DOHH2 (cell line): ENCODE results near the gene HHAT.

ENCODE experiments used
- H3F3A ChIP-seq: fragments of 200-600 bp; sonication (generic), shearing (Covaris generic); 2 replicates; pipeline ENCODE4 v1.6.0; 2016; ENCODE audit warnings: antibody characterized with exemption, mild to moderate bottlenecking; ENCODE audit not compliant: control insufficient read depth, insufficient read depth
- H3K27ac ChIP-seq: fragments of 200-600 bp; sonication (generic); 2 replicates; pipeline ENCODE4 v1.5.1; 2014; ENCODE audit warnings: low read depth, mild to moderate bottlenecking, low read length, moderate library complexity
- H3K27me3 ChIP-seq: fragments of 200-600 bp; sonication (generic); 2 replicates; pipeline ENCODE4 v1.6.1; 2014; ENCODE audit warnings: mild to moderate bottlenecking, low read length, mixed read lengths; ENCODE audit not compliant: control insufficient read depth
- H3K36me3 ChIP-seq: fragments of 200-600 bp; sonication (generic); 2 replicates; pipeline ENCODE4 v1.6.1; 2014; ENCODE audit warnings: mild to moderate bottlenecking, low read length, moderate library complexity, mixed read lengths; ENCODE audit not compliant: control insufficient read depth
- H3K4me1 ChIP-seq: fragments of 200-600 bp; sonication (generic); 2 replicates; pipeline ENCODE4 v1.6.1; 2014; ENCODE audit warnings: mild to moderate bottlenecking, low read length, mixed read lengths; ENCODE audit not compliant: control insufficient read depth
- H3K4me2 ChIP-seq: fragments of 200-600 bp; sonication (generic); 2 replicates; pipeline ENCODE4 v1.6.0; 2014; ENCODE audit warnings: mild to moderate bottlenecking, low read length, moderate library complexity
- H3K4me3 ChIP-seq: fragments of 200-600 bp; sonication (generic); 2 replicates; pipeline ENCODE4 v1.5.1; 2014; ENCODE audit warnings: mild to moderate bottlenecking, low read length, mixed read lengths
- H3K79me2 ChIP-seq: fragments of 200-600 bp; sonication (generic); 2 replicates; pipeline ENCODE4 v1.6.1; 2014; ENCODE audit warnings: mild to moderate bottlenecking, low read length, mixed read lengths; ENCODE audit not compliant: control insufficient read depth
- H3K9me2 ChIP-seq: fragments of 200-600 bp; sonication (generic); replicated peaks from 2 replicates; pipeline ENCODE4 v1.6.1; 2014; ENCODE audit warnings: mild to moderate bottlenecking, low read length, mixed read lengths; ENCODE audit not compliant: control insufficient read depth
- H3K9me3 ChIP-seq: fragments of 200-600 bp; sonication (generic); 2 replicates; pipeline ENCODE4 v1.6.1; 2014; ENCODE audit warnings: antibody characterized with exemption, low read length, mixed read lengths; ENCODE audit not compliant: control insufficient read depth, insufficient read depth
- H4K20me1 ChIP-seq: fragments of 200-600 bp; sonication (generic); 2 replicates; pipeline ENCODE4 v1.6.0; 2014; ENCODE audit warnings: low read depth, mild to moderate bottlenecking, antibody characterized with exemption, low read length, moderate library complexity; ENCODE audit not compliant: control insufficient read depth, insufficient read depth
- EZH2phosphoT487 ChIP-seq: fragments of 200-600 bp; sonication (generic); IDR thresholded peaks from 2 replicates; pipeline ENCODE4 v1.6.1; 2017; ENCODE audit warnings: borderline replicate concordance, mild to moderate bottlenecking, antibody characterized with exemption, low read length, moderate library complexity, mixed read lengths
- TF ChIP-seq, protein P1 (sequence below): fragments of 200-600 bp; sonication (generic); IDR thresholded peaks from one replicate; pipeline ENCODE4 v1.5.1; 2014; ENCODE audit warnings: antibody characterized with exemption, mild to moderate bottlenecking, low read depth, low read length; ENCODE audit not compliant: poor library complexity, severe bottlenecking

The HHAT gene

DNA sequence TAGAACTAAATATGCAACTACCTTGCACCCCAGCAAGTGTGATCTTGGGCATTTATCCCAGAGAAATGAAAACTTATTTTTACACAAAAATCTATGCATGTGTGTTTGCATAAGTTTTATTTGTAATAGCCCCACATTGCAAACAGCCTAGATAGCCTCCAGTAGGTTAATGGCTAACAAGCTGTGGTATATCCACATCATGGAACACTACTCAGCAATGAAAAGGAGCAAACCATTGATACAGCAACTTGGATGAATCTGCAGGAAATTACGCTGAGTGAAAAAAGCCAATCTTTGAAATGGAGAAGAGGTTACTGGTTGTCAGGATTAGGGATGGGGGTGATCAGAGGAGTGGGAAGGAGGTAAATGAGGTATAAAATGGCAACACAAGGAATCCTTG lies 67.8 kb downstream of the HHAT start:
- Histone ChIP-seq H3K4me3 (no peak overlapping the region), H3K79me2 (no peaks in the 10 kb centered on the region), H3K36me3 (no peaks in the 10 kb centered on the region), H3F3A (no peaks in the 10 kb centered on the region), H3K4me1 (no peaks in the 10 kb centered on the region), H3K27ac (no peak overlapping the region), H4K20me1 (no peaks in the 10 kb centered on the region), H3K9me3 (no peaks in the 10 kb centered on the region), H3K9me2 (no peaks in the 10 kb centered on the region), H3K27me3 (peaks cover 2% of the 10 kb centered on the region; the same call in 1 of the 2 replicates), H3K4me2 (no peak overlapping the region)
- TF ChIP-seq, protein P1, sequence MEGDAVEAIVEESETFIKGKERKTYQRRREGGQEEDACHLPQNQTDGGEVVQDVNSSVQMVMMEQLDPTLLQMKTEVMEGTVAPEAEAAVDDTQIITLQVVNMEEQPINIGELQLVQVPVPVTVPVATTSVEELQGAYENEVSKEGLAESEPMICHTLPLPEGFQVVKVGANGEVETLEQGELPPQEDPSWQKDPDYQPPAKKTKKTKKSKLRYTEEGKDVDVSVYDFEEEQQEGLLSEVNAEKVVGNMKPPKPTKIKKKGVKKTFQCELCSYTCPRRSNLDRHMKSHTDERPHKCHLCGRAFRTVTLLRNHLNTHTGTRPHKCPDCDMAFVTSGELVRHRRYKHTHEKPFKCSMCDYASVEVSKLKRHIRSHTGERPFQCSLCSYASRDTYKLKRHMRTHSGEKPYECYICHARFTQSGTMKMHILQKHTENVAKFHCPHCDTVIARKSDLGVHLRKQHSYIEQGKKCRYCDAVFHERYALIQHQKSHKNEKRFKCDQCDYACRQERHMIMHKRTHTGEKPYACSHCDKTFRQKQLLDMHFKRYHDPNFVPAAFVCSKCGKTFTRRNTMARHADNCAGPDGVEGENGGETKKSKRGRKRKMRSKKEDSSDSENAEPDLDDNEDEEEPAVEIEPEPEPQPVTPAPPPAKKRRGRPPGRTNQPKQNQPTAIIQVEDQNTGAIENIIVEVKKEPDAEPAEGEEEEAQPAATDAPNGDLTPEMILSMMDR = no peak
- no peak for TF ChIP-seq EZH2phosphoT487

DNA sequence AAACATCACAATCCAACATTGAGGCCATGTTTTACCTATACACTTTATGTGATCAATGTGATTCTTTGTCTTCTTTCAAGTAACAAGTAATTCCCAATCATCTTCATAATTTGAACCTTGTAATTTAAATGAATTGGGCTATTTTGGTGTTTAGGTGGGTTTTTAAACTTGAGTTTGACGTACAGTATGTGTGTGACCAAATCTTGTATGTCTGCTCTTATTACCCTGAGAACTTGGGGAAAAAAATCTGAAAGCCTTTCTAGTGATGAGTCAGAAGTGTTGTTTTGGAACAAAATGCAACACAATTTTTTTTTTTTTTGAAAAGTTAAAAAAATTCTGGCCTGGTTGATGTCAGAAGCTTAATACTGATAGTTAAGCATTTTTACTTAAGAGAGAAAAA lies 68.5 kb downstream of the HHAT start:
- Histone ChIP-seq H3K79me2 (no peaks in the 10 kb centered on the region), H3K36me3 (no peaks in the 10 kb centered on the region), H3K27me3 (peaks cover 2% of the 10 kb centered on the region; the same call in 1 of the 2 replicates), H3K4me3 (no peak overlapping the region), H3K9me2 (no peaks in the 10 kb centered on the region), H3K27ac (no peak overlapping the region), H3F3A (no peaks in the 10 kb centered on the region), H3K4me1 (no peaks in the 10 kb centered on the region), H3K4me2 (no peak overlapping the region), H3K9me3 (no peaks in the 10 kb centered on the region), H4K20me1 (no peaks in the 10 kb centered on the region)
- TF ChIP-seq EZH2phosphoT487 = no peak
- TF ChIP-seq, protein P1 = no peak

DNA sequence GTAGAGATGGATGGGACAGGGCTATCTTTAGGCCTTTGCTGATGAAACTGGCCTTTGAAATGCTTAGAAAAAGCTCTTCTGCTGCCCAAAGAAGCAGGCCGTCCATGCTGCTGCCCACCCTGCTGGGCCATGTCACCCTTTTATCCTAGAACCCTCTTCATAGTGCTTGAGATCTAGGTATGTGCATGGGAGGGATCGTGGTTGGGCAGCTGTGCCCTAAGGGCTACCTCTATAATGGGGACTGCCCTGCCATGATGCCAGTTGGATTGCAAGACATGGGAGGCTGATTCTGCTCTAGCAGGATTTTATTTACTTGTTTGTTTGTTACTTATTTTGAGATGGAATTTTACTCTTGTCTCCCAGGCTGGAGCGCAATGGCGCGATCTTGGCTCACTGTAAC lies 69.0 kb downstream of the HHAT start:
- H3K36me3 ChIP-seq = no peaks in the 10 kb centered on the region
- TF ChIP-seq, protein P1 = no peak
- TF ChIP-seq EZH2phosphoT487 = no peak
- H3K4me1 ChIP-seq = no peaks in the 10 kb centered on the region

DNA sequence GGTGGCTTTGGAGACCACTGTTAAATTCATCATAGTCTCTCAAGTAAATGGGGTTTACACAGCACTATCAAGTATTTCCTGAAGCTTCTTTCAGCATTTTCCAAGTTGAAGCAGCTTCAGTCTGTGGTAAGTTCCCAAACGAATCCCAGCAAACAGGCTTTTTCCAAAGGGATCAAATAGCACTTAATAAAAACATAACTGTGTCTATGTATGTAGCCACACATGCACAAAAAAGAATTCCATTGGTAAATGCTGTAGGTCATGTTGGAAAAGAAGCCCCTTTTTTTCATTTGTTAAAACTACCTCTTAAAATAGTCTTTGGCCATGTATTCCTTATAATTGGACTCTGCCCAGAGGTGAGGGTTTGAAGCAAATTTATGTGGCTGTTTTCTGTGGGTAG lies 69.8 kb downstream of the HHAT start:
- Histone ChIP-seq H3F3A (no peaks in the 10 kb centered on the region), H3K36me3 (no peaks in the 10 kb centered on the region), H3K27me3 (no peaks in the 10 kb centered on the region; the same call in 1 of the 2 replicates), H3K27ac (no peak overlapping the region), H3K4me2 (no peak overlapping the region), H3K9me3 (no peaks in the 10 kb centered on the region), H3K9me2 (no peaks in the 10 kb centered on the region), H3K79me2 (no peaks in the 10 kb centered on the region), H3K4me1 (no peaks in the 10 kb centered on the region), H3K4me3 (no peak overlapping the region), H4K20me1 (no peaks in the 10 kb centered on the region)
- TF ChIP-seq, protein P1 = no peak
- TF ChIP-seq EZH2phosphoT487 = no peak

More for the DNA sequence above, 69.0 kb downstream of the HHAT start:
- H3K79me2 ChIP-seq = no peaks in the 10 kb centered on the region
- no peaks in the 10 kb centered on the region for H3K9me2 ChIP-seq
- no peaks in the 10 kb centered on the region for H4K20me1 ChIP-seq
- H3K27me3 ChIP-seq = peaks cover 2% of the 10 kb centered on the region; the same call in 1 of the 2 replicates
- no peaks in the 10 kb centered on the region for H3K9me3 ChIP-seq
- H3K4me3 ChIP-seq = no peak overlapping the region
- H3K27ac ChIP-seq = no peak overlapping the region
- no peak overlapping the region for H3K4me2 ChIP-seq
- no peaks in the 10 kb centered on the region for H3F3A ChIP-seq
